ENCODE results near the gene INS. TPM values are rescaled to one million over a fixed set of nuclear protein-coding genes. Genes with fewer than 3 reads are reported as not detected.

The INS gene
- total and polyA plus RNA-seq, 2 of the 8 experiments (the other 6 are each of a cell fraction or from before 2014, with no cell fraction given), result not detected

DNA sequence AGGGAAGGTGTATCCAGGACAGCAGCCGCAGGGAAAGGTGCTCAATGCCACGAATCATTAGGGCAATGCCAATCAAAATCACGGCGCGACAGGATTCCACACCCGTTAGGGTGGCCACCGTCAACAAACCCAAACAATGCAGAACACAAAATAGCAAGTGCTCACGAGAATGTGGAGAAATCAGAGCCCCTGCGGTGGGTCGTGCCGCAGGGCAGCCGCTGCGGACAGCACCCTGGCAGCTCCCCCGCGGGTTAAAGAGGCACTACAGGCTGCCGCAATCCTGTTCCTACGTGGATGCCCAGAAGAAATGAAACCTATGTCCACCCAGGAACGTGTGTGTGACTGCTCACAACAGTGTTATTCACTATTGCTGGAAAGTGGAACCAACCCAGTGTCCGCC lies 27.7 kb upstream of the INS start:
- H3K36me3 ChIP-seq (ENCODE audit: control insufficient read depth in 2 of 4, insufficient read depth in 4 of 4, low read length in 3 of 4), result no peaks in the 10 kb centered on the region
- H3K4me2 ChIP-seq (ENCODE audit: insufficient read depth in 1 of 2, low read depth in 2 of 2, low read length in 2 of 2), result no peak overlapping the region
- ChIA-PET POLR2A (ENCODE audit: partially characterized antibody) (no interaction called here), CTCF (ENCODE audit: partially characterized antibody) (interaction anchor here (0.7 kb wide), 1 partner anchor 229 kb away, joined by 3 read pairs; no protein-coding TSS in a partner anchor)
- no peaks in the 10 kb centered on the region for H3K9me3 ChIP-seq (ENCODE audit: insufficient read depth in 2 of 2, low read depth in 1 of 2, low read length in 1 of 2)
- peaks cover 0 to 16% (median 5%) of the 10 kb centered on the region in 4 experiments; a peak in 2 of 7 replicates for H3K27me3 ChIP-seq (replicated peaks in 1 of 4; ENCODE audit: control insufficient read depth in 3 of 4, extremely low read depth in 1 of 4, insufficient read depth in 3 of 4, low read length in 3 of 4)
- no peak overlapping the region for H4K8ac ChIP-seq (ENCODE audit: extremely low read depth, insufficient read depth, low read length)
- H3K56ac ChIP-seq (replicated peaks; ENCODE audit: insufficient read length, low read depth, low read length), result no peak overlapping the region
- no peak overlapping the region for H4K91ac ChIP-seq (replicated peaks; ENCODE audit: insufficient read length, low read length)
- H2BK5ac ChIP-seq (ENCODE audit: low read depth, low read length), result no peak overlapping the region
- no peak overlapping the region for H3K9ac ChIP-seq (replicated peaks in 1 of 4; ENCODE audit: extremely low read depth in 1 of 4, low read depth in 3 of 4, low read length in 3 of 4)
- no peak overlapping the region for H3K4ac ChIP-seq (replicated peaks; ENCODE audit: insufficient read length, low read depth, low read length)
- peaks cover 0 to 12% of the 10 kb centered on the region in 2 experiments for H4K20me1 ChIP-seq (replicated peaks in 1 of 2; ENCODE audit: control insufficient read depth in 1 of 2, insufficient read depth in 2 of 2, low read length in 2 of 2)
- no peaks in the 10 kb centered on the region for H3K79me2 ChIP-seq (ENCODE audit: control insufficient read depth in 1 of 2, insufficient read depth in 2 of 2, low read length in 2 of 2)
- H3K23me2 ChIP-seq (ENCODE audit: low read depth, low read length), result peaks cover 9% of the 10 kb centered on the region; the same call in 1 of the 2 replicates
- H2BK15ac ChIP-seq (ENCODE audit: low read length), result no peak overlapping the region
- no peak overlapping the region for H2BK20ac ChIP-seq (ENCODE audit: low read length)
- FAIRE-seq (no peak), DNase-seq (ENCODE audit: low read depth in 1 of 2, low spot score in 2 of 2) (no peak)
- H2AK5ac ChIP-seq (ENCODE audit: low read depth, low read length), result no peak overlapping the region
- no peaks in the 10 kb centered on the region; a peak in 2 of 7 replicates for H3K4me1 ChIP-seq (replicated peaks in 1 of 4; ENCODE audit: control insufficient read depth in 3 of 4, insufficient read depth in 4 of 4, low read length in 3 of 4)
- no peak overlapping the region for H3K27ac ChIP-seq (ENCODE audit: low read depth, low read length)
- no peak overlapping the region for H3K14ac ChIP-seq (ENCODE audit: insufficient read length)
- TF ChIP-seq TEAD4 (IDR thresholded peaks at IDR 0.05; ENCODE audit: low read depth, low read length) (no peak), ASH2L (IDR thresholded peaks at IDR 0.05; ENCODE audit: low read length) (no peak), EP300 (IDR thresholded peaks at IDR 0.05; ENCODE audit: borderline replicate concordance in 1 of 2, low read depth in 2 of 2, low read length in 2 of 2) (no peak), PHF8 (conservative IDR thresholded peaks at IDR 0.05; ENCODE audit: low read depth, low read length) (no peak), NANOG (IDR thresholded peaks at IDR 0.05; ENCODE audit: insufficient read depth, low read depth, low read length, poor library complexity, severe bottlenecking) (no peak), CEBPB (IDR thresholded peaks at IDR 0.05; ENCODE audit: low read depth, low read length) (no peak), SIX5 (IDR thresholded peaks at IDR 0.05; ENCODE audit: low read depth, low read length) (no peak), YY1 (IDR thresholded peaks at IDR 0.05; ENCODE audit: low read depth, low read length) (no peak), BRCA1 (IDR thresholded peaks at IDR 0.05; ENCODE audit: low read depth, low read length) (no peak)
- H3K18ac ChIP-seq (ENCODE audit: extremely low read depth, low read length), result no peak overlapping the region
- no peak overlapping the region for H2AFZ ChIP-seq (ENCODE audit: low read length)
- H3K79me1 ChIP-seq (ENCODE audit: low read depth, low read length), result no peaks in the 10 kb centered on the region
- H3K23ac ChIP-seq (ENCODE audit: insufficient read length), result no peak overlapping the region
- H2BK120ac ChIP-seq (replicated peaks; ENCODE audit: low read depth, low read length), result no peak overlapping the region
- no peak overlapping the region for H2BK12ac ChIP-seq (ENCODE audit: low read depth, low read length)
- no peak overlapping the region for H3K4me3 ChIP-seq (ENCODE audit: extremely low read depth in 1 of 4, insufficient read depth in 2 of 4, low read depth in 3 of 4, low read length in 4 of 4)
- 92% methylated on average over 19 of the region's 19 CpGs; no CpG with 5 or more reads in 1 of the 2 experiments for WGBS, 2 experiments (ENCODE audit: extremely low coverage in 1 of 2, insufficient coverage in 1 of 2, insufficient read length in 1 of 2, insufficient replicate concordance in 2 of 2, low coverage in 1 of 2, low lambda C conversion rate in 2 of 2, missing lambda C conversion rate in 1 of 2)
- H4K5ac ChIP-seq (ENCODE audit: insufficient read length, low read depth, low read length), result no peak overlapping the region

Measured in H1 (cell line).